Breast epithelium (tissue), 4 donors: ENCODE data around the gene ZNF831. TPM values are rescaled to one million over a fixed set of nuclear protein-coding genes. Genes with fewer than 3 reads are reported as not detected.

Experiments
- DNase-seq, 2 donors: peaks; one replicate each; pipeline ENCODE4 v3.0.0-alpha.2; 2019; ENCODE audit warnings: low spot score in 2 of 2
- H3K27ac ChIP-seq, 2 donors: fragments of 200-600 bp; sonication (generic) in 1 of 2; one replicate each; pipeline ENCODE4 v1.5.1; 2016 to 2019; ENCODE audit warnings: mild to moderate bottlenecking in 1 of 2
- H3K27me3 ChIP-seq, 2 donors: fragments of 200-600 bp; sonication (generic) in 1 of 2; one replicate each; pipeline versions ENCODE4 v1.5.1 to v1.6.0; 2017 to 2019; ENCODE audit warnings: control low read depth in 1 of 2, mild to moderate bottlenecking in 1 of 2
- H3K36me3 ChIP-seq: fragments of 200-600 bp; one replicate; pipeline ENCODE4 v1.5.1; 2019
- H3K4me1 ChIP-seq, 2 donors: fragments of 200-600 bp; sonication (generic); one replicate each; pipeline ENCODE4 v1.5.1; 2016 to 2019; ENCODE audit warnings: control low read depth in 1 of 2
- H3K4me3 ChIP-seq, 3 donors: fragments of 200-600 bp; sonication (generic); 1 replicate in 2 of 3; 2 replicates in 1 of 3; pipeline ENCODE4 v1.5.1; 2016 to 2019; ENCODE audit warnings: mild to moderate bottlenecking in 3 of 3, moderate library complexity in 2 of 3
- H3K9me3 ChIP-seq, 2 donors: fragments of 200-600 bp; sonication (generic) in 1 of 2; one replicate each; pipeline ENCODE4 v1.5.1; 2016 to 2019; ENCODE audit warnings: control low read depth in 1 of 2
- POLR2A ChIP-seq: fragments of 450-650 bp; IDR thresholded peaks from one replicate; pipeline ENCODE4 v1.6.1; 2016; ENCODE audit warnings: antibody characterized with exemption, mild to moderate bottlenecking, moderate library complexity
- POLR2AphosphoS5 ChIP-seq, 3 donors: sonication (generic); formaldehyde crosslinking; IDR thresholded peaks; one replicate each; pipeline ENCODE4 v1.6.1; 2017; ENCODE audit warnings: antibody characterized with exemption in 3 of 3
- intact Hi-C: fragments of 100-400 bp; cut with DNase I; formaldehyde crosslinking; loops from one replicate; pipeline ENCODE4 v1.15.1; 2023; ENCODE audit warnings: low total_unique reads
- total RNA-seq, 3 donors: library from RNA; depleted of rRNA; stranded (reverse); fragments of >200 nt; gene quantifications; one replicate each; pipeline ENCODE4 v1.1.0, GENCODE V29; 2016
- TF ChIP-seq, protein P1 (sequence below), 3 donors: fragments of 450-650 bp; IDR thresholded peaks; one replicate each; pipeline ENCODE4 v1.5.1; 2016 to 2017; ENCODE audit warnings: antibody characterized with exemption in 3 of 3, mild to moderate bottlenecking in 3 of 3, moderate library complexity in 3 of 3

Gene ZNF831
- total RNA-seq, 3 donors from 2014 or later, result 0.48 to 1.6 (median 1.2) TPM

DNA sequence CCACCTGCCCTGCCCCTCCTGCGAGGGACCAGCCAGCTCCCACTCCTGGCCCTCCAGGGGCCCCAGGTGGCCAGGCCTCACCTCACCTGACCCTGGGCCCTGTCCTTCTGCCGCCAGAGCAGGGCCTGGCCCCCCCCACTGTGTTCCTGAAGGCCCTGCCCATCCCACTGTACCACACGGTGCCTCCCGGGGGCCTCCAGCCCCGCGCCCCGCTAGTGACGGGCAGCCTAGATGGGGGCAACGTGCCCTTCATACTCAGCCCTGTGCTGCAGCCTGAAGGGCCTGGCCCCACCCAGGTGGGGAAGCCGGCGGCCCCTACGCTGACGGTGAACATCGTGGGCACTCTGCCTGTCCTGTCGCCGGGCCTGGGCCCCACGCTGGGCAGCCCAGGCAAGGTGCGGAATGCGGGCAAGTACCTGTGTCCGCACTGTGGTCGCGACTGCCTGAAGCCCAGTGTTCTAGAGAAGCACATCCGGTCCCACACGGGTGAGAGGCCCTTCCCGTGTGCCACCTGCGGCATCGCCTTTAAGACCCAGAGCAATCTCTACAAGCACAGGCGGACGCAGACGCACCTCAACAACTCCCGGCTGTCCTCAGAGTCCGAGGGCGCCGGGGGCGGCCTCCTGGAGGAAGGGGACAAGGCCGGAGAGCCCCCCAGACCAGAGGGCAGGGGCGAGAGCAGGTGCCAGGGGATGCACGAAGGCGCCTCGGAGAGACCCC lies 27.6 kb downstream of the ZNF831 start:
- TF ChIP-seq, protein P1, sequence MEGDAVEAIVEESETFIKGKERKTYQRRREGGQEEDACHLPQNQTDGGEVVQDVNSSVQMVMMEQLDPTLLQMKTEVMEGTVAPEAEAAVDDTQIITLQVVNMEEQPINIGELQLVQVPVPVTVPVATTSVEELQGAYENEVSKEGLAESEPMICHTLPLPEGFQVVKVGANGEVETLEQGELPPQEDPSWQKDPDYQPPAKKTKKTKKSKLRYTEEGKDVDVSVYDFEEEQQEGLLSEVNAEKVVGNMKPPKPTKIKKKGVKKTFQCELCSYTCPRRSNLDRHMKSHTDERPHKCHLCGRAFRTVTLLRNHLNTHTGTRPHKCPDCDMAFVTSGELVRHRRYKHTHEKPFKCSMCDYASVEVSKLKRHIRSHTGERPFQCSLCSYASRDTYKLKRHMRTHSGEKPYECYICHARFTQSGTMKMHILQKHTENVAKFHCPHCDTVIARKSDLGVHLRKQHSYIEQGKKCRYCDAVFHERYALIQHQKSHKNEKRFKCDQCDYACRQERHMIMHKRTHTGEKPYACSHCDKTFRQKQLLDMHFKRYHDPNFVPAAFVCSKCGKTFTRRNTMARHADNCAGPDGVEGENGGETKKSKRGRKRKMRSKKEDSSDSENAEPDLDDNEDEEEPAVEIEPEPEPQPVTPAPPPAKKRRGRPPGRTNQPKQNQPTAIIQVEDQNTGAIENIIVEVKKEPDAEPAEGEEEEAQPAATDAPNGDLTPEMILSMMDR (IDR thresholded peaks at IDR 0.05), result no peak
- TF ChIP-seq POLR2A (no peak), POLR2AphosphoS5 (IDR thresholded peaks at IDR 0.05) (no peak)
- intact Hi-C loops, result no loop called here
- H3K27me3 ChIP-seq, result peaks cover 0 to 29% of the 10 kb centered on the region in 2 donors
- no peaks in the 10 kb centered on the region for H3K4me1 ChIP-seq
- no peaks in the 10 kb centered on the region for H3K9me3 ChIP-seq
- H3K4me3 ChIP-seq, result no peak overlapping the region
- H3K36me3 ChIP-seq, result no peaks in the 10 kb centered on the region
- H3K27ac ChIP-seq, result no peak overlapping the region
- DNase-seq, result no peak

DNA sequence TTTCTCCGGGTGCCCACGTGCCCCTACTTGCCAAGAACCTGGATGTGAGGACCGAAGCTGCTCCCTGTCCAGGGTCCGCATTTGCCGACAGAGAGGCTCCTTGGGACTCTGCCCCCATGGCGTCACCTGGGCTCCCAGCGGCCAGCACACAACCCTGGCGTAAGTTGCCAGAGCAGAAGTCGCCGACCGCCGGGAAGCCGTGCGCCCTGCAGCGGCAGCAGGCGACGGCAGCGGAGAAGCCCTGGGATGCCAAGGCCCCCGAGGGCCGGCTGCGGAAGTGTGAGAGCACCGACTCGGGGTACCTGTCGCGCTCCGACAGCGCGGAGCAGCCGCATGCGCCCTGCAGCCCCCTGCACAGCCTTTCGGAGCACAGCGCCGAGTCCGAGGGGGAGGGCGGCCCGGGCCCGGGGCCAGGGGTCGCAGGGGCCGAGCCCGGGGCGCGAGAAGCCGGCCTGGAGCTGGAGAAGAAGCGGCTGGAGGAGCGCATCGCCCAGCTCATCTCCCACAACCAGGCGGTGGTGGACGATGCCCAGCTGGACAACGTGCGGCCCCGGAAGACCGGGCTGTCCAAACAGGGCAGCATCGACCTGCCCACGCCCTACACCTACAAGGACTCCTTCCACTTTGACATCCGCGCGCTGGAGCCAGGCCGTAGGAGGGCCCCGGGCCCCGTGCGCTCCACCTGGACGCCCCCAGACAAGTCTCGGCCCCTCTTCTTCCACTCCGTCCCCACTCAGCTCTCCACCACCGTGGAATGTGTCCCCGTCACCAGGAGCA lies 28.3 kb downstream of the ZNF831 start:
- Histone ChIP-seq H3K27ac (no peak overlapping the region), H3K36me3 (no peaks in the 10 kb centered on the region), H3K4me3 (no peak overlapping the region), H3K9me3 (no peaks in the 10 kb centered on the region), H3K27me3 (peaks cover 0 to 29% of the 10 kb centered on the region in 2 donors), H3K4me1 (no peaks in the 10 kb centered on the region)
- intact Hi-C loops, result no loop called here
- no peak for DNase-seq
- TF ChIP-seq POLR2A (no peak), POLR2AphosphoS5 (IDR thresholded peaks at IDR 0.05) (no peak)
- TF ChIP-seq, protein P1 (IDR thresholded peaks at IDR 0.05), result no peak

DNA sequence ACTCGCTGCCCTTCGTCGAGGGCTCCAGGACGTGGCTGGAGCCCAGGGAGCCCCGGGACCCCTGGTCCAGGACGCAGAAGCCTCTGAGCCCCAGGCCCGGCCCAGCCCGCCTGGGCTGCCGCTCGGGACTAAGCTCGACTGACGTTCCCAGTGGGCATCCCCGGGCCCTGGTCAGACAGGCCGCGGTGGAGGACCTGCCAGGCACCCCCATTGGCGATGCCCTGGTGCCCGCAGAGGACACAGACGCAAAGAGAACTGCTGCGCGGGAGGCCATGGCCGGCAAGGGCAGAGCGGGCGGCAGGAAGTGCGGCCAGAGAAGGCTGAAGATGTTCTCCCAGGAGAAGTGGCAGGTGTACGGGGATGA lies 28.9 kb downstream of the ZNF831 start:
- TF ChIP-seq, protein P1 (IDR thresholded peaks at IDR 0.05), result no peak
- no peak for TF ChIP-seq POLR2A
- H3K4me1 ChIP-seq, result no peaks in the 10 kb centered on the region
- H3K27me3 ChIP-seq, result peaks cover 0 to 29% of the 10 kb centered on the region in 2 donors
- intact Hi-C loops, result no loop called here
- DNase-seq, result no peak
- H3K36me3 ChIP-seq, result no peaks in the 10 kb centered on the region
- H3K4me3 ChIP-seq, result no peak overlapping the region
- H3K27ac ChIP-seq, result no peak overlapping the region
- no peaks in the 10 kb centered on the region for H3K9me3 ChIP-seq

DNA sequence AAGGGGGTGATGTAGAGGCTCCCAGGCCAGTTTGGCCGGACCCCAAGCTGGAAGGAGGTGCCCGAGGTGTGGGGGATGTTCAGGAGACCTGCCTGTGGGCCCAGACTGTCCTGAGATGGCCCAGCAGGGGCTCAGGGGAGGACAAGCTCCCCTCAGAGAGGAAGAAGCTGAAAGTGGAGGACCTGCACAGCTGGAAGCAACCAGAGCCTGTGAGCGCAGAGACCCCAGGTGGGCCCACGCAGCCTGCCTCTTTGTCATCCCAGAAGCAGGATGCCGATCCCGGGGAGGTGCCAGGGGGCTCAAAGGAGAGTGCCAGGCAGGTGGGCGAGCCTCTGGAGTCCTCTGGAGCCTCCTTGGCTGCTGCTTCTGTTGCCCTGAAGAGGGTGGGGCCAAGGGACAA lies 29.7 kb downstream of the ZNF831 start:
- no peak overlapping the region for H3K27ac ChIP-seq
- DNase-seq, result no peak
- no peak overlapping the region for H3K4me3 ChIP-seq
- H3K9me3 ChIP-seq, result no peaks in the 10 kb centered on the region
- TF ChIP-seq POLR2A (no peak), POLR2AphosphoS5 (IDR thresholded peaks at IDR 0.05) (no peak)
- TF ChIP-seq, protein P1 (IDR thresholded peaks at IDR 0.05), result no peak
- no peaks in the 10 kb centered on the region for H3K36me3 ChIP-seq
- H3K4me1 ChIP-seq, result no peaks in the 10 kb centered on the region
- H3K27me3 ChIP-seq, result peaks cover 0 to 29% of the 10 kb centered on the region in 2 donors
- intact Hi-C loops, result no loop called here
